NCI-H1930 (cell line): Measurements from ENCODE around the gene OS9.
A peak's percentile ranks its signal among the peaks of the same experiment; 100 is the strongest.

Experiments used
- DNase-seq, 2 experiments: peaks; one replicate each; lab custom pipeline; 2025; lab: John Stamatoyannopoulos, UW

Gene OS9

DNA sequence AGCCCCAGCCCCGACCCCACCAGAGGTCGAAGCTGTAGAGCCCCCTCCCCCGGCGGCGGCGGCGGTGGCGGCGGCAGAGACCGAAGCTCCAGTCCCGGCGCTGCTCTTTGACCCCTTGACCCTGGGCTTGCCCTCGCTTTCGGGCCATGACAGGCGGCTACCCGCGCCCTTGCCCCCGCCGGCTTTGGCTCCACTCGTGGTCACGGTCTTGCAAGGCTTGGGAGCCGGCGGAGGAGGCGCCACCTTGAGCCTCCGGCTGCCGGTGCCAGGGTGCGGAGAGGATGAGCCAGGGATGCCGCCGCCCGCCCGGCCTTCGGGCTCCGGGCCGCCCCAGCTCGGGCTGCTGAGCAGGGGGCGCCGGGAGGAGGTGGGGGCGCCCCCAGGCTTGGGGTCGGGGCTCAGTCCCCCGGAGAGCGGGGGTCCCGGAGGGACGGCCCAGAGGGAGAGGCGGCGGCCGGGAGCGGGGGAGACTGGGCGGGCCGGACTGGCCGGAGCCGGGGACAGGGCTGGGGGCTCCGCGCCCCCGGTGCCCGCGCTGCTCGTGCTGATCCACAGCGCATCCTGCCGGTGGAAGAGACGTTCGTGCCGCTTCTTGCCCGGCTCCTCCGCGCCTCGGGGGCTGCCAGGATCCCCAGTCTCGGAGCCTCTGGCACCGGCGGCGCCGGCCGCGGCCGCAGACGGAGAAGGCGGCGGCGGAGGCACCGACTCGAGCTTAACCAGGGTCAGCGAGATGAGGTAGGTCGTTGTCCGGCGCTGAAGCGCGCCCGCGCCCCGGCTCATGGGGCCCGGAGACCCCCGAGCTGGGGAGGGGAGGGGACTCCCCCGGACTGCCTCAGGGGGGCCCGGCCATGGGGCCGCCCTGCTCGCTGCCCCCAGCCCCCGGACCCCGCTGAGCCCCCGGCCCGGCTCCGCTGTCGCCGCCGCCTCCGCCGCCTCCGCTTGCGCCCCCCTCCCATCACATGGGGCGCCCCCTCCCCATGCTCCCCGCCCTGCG, 43.8 kb downstream of the OS9 start:
- DNase-seq, result peak in 1 of 2 experiments; percentile 53

DNA sequence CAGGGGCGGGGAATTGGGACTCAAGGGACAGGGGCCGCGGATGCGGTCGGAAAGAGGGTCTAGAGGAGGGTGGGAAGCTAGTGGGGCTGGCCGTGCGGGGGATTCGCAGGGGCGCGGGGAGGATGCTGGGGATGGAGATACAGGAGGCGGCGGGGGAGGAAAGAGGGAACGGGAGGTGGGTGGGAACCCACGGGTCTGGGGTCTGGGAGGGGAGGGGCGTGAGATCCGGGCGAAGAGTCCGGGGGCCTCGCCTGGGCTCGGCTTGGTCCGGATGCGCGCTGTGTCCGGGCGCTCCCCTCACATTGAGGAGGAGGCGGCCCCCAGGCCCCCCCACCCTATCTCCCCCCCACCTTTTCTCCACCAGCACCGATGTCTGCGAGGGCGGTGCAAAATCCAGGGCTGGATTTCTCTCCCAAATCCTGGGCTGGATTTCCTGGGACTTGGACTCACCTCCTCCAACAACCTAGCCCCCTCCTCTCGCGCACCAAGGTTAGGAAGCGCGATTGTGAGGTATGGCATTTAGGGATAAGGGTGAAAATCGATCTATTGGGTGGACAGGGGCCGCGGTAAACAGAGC, 44.8 kb downstream of the OS9 start, which contains the start of gene AGAP2:
TSS of gene AGAP2 (minus strand) at position 82 of the 577 bp plus-strand sequence. CDS start 496 bp downstream, outside the sequence.
- DNase-seq, result peak; percentile 41 to 76

DNA sequence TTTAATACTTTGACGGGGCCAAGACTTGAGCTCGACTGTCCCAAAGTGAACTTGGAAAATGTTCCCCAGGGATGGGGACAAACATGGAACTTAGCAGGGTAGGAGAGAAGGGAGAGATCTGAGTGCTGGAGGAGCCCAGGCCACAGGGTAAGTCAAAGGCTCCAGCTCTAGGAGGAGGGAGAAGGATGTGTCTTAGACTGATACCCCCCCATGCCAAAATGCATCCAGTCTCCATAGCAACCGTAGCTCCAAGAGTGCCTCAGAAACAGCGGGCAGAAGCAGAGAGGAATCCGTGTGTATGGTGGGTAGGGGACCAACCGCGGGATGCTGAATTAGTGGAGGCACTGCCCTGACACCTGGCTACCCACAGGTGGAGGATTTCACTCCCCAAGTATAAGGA, 45.5 kb downstream of the OS9 start:
- no peak for DNase-seq

DNA sequence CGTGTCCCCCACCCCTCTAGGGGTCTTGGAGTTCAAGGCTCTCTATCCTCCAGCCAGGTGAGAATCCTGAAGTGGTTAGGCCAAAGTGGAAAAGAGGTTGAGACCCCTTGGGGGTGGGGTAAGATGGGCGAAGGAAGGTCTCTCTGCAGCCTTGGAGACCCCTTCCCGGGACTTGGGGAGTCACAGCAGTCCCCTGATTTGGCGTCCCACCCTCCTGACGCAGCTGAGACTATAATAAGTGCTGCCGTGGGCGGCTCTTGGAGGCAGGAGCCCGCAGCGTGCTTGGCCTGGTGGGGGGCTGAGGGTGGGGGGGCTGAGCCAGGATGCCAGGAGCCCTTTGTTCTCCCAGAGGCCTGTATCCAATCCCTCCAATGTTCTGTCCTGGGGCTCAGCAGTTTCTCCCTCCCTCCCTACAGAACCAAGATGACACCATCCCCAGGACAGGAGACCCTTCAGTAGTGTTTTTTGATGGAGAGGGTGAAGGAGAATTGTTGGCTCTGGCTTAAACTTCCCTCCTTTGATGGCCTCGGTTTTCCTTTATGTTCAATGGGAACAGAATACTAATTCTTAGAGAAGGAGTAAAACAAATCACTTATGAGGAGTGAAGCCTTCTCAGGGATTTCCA, 46.1 kb downstream of the OS9 start:
- DNase-seq, result no peak

DNA sequence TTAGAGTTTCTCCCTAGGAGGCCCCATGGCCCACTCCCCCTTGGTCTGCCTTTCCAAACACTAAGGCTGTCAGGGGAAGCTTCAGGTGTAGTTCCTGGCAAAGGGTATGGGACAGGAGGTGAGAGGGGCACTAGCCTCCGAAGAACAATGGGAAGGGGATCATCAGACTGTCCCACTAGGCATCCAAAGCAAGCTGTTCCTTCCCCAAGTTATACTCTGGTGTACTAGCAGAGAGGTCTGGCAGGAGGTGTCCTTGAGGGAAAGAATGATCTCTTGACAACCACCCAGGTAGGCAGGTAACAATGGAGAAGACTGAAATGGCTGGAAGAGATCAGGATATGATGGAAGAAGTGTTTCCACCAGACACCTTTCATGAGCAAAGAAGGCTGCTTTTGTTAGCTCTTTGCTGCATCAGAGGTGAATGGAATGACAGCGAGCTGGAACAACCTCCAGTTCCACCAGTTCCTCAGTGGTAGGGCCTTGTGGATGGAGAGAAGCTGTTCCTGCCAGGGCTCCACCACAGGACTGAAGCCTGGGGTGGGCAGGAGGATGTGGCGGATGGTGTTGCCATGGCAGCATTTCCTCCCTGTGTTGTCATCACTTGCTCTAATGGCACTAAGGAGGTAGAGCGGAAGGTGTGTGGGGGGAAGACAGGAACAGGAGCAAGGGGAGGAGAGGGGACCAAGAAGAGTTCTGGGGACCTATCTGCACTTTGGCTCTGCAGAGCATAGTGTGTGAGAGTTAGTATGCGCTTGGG, 46.9 kb downstream of the OS9 start:
- no peak for DNase-seq

DNA sequence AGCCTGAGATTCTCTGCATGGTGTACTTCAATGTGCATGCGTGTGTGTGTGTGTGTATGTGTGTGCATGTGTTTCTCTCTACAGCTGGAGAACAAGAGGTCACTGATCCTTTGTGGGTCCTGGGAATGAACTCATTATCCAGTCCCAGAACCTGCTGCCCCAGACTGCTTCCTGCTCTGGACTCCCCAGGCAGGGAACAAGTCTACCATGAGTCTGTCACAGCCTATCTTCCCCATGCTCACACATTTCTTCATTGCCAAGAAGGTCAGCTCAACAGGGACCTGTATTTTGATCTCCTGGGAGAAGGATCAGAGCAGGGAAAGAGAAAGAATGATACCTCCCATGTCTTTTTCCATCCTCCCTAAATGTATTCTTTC, 47.5 kb downstream of the OS9 start:
- DNase-seq, result no peak

DNA sequence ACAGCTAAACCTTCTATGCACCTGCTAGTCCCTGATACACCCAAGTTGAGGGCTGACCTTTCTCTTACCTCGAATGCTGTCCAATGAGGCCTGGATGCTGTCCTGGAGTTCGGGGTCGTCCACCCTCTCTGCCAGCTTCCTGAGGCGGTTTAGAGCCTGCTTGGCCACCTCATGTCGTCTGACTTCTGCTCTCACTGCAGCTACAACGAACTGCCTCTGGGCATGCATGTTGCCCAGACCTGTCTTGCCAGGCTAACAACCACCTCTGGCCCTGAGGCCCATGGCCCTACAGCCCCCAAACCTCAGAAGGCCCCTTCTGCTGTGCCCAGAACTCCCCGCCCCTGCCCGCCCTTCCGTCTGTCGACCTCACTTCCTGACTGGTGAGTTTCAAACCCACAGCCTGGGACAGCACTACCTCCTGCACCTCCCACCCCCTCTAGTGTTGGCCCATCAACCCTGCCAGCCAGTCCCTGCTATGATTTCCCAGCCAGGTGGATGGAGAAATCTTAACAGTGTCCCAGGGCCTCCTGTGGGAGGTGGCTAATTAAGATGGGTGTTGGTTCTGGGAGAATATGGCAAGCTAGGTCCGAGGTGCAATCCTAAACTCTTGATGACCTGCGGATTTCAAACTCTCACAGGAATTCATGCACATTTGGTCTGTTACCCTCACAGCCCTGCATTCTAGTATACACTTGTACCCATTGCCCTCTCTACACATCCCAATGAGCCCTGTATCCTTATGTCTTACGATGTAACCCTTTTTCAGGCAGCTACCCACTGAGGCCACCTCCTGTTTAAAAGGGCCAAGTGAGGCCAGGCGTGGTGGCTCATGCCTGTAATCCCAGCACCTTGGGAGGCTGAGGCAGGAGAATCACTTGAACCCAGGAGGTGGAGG, 48.2 kb downstream of the OS9 start:
- DNase-seq, result no peak

DNA sequence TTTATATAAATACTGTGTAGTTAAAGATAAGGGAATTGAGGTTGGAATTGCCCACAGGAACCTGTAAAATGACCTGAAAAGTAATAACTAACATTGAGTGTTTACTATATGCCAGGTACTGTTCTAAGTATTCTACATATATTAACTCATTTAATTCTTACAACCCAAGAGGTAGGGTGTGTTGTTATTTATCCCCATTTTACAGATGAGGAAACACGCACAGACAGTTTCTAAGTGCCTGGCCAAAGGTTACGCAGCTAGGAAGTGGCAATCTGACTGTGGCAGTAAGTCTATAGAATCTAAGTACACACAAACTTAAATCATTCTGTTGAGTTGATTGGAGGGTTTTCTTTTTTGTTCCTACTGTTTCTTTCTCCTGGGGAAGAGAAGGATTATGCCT, 49.8 kb downstream of the OS9 start:
- no peak for DNase-seq

DNA sequence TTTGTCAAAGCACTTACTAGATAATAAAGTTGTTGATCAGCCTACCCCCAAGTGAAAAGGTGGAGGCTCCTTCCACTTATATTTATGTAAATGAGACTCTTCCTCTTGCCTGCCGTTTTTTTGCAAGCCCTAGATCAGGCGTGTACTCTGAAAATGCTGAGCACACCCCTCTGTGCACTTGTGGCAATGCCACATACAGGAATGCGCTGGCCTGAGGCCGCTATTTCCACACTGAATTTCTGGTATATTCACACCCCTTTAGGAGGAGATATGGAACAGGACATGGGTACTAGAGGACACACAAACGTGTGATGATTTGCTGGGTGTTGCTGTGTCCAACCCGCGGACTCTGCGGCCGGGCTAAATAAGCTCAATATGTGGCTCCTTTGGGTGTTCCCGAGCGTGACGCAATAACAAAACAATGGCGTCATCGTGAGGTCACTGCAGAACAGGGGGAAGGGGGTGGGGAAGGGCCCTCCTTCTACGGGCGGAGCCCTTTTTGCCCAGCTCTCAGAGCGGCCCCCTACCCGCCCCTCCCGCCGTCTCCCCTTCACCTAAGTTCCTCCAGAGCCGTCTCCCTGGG, 50.4 kb downstream of the OS9 start:
- DNase-seq, result peak; percentile 76 to 86

DNA sequence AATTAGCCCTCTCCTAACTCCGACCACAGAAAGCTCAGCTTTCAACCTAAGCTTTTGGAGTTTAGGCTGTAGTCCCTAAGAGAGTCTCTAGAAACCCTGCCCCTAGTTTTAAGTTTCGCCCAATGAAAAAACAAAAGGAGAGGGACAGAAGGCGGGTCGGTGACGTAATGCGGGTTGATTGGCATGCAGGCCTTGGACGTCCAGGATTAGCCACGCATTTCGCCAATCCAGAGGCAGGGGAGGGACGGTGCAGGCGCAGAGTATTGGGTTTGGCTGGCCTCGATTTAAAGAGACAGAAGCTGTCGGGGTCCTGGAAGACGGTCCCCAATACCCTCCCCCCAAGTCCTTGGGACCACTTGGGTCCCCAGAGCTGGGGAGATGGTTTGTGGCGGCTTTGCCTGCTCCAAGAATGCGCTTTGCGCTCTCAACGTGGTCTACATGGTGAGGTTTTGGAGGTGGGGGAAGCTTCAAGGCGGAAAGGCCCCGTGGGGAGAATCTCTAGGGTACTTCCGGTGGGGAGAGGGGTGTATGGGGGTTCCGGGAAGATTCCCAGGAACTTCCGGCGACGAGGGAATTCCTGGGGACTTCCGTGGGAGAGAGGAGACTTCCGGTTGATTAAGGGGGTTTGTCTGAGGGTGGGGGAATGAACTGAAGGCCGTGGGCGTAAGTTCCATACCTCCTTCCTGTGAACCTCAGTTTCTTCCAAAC, 51.0 kb downstream of the OS9 start, which contains the start of gene TSPAN31:
TSS of gene TSPAN31 (plus strand) at position 263 of the 708 bp plus-strand sequence. CDS start at position 379, 116 bp downstream.
- peak; percentile 94 to 96 for DNase-seq

DNA sequence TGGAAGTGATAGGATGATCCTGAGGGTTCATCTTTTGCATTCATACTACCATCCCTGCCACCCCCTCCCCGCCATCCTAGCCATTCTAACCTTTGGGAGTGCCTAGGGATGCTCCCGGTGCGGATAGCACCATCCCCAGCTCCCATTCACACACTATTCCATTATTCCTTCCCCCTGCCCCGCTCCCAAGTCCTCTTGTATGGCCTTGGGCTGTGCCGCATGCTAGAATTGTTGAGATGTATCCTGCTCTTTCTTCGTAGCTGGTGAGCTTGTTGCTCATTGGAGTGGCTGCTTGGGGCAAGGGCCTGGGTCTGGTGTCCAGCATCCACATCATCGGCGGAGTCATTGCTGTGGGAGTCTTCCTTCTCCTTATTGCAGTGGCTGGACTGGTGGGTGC, 51.6 kb downstream of the OS9 start:
- no peak for DNase-seq

DNA sequence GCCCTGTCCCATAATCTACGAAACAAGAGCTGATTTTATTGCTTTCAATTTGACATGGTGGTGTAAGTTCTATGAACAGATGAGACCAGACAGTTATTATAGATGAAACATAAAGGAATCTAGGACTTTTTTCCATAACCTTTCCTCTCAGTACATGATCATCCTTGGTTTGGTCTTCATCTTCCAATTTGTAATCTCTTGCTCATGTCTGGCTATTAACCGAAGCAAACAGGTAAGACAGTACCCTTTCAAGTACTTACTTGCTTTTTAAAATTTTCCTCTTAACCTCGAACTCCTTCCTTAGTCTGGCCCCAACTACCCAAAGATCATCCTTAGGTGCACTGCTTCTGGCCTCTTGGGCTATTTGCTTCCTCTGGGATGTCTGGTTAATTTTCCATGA, 52.1 kb downstream of the OS9 start:
- DNase-seq, result no peak

DNA sequence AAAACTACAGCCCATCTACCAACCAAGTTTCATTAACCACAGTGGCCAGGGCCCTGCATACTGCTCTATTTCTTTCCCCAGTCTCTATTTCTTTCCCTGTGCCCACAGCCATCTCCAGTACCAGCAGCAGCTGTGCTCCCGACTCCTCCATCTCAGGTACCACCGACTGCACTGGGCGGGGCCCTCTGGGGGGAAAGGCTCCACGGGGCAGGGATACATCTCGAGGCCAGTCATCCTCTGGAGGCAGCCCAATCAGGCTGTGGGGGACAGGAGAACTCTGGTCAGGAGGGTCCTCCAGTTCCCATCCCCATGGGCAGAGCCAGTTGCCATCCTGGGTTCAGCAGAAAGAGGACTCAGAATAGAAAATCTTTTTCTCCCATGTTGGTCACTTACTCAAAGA, 55.1 kb downstream of the OS9 start:
- no peak for DNase-seq

DNA sequence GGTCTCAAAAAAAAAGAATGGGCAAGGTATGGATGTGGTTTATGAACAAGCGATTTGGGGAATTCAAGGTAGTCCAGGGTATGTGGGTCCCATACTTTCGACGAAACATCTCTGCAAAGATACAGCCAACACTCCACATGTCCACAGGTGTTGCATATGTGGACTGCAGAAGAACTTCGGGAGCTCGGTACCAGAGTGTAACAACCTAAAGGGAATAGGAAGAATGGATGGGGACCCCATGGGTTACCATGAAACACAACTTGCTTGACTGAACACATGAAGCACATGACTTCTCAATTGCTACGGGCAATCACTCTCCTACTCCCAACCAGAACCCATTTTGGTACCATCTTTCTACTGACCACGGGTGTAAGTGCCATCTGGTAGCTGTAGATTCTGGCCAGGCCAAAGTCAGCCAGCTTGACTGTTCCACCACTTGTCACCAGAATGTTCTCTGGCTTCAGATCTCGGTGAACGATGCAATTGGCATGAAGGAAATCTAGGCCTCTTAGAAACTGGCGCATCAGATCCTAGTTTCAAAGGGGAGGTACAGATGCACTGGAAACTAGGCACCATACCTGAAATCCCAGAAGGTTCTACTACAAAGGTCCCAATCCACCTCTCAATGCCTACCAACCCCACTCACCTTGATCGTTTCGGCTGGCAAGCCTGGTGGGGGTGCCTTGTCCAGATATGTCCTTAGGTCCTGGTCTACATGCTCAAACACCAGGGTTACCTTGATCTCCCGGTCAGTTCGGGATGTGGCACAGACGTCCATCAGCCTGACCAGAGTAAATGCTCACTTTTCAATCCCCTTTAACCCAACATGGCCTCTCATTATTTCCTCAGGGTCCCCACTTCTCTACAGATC, 56.9 kb downstream of the OS9 start:
- no peak for DNase-seq

DNA sequence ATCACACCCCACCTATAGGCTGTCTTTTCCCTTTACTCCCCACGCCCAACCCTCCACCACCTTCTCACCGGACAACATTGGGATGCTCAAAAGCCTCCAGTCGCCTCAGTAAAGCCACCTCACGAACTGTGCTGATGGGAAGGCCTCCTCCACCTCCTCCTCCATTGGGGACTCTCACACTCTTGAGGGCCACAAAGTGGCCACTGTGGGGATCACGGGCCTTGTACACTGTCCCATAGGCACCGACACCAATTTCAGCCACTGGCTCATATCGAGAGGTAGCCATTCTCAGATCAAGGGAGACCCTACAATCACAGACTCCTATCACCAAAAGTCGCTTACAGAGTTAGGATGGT, 57.5 kb downstream of the OS9 start:
- no peak for DNase-seq

DNA sequence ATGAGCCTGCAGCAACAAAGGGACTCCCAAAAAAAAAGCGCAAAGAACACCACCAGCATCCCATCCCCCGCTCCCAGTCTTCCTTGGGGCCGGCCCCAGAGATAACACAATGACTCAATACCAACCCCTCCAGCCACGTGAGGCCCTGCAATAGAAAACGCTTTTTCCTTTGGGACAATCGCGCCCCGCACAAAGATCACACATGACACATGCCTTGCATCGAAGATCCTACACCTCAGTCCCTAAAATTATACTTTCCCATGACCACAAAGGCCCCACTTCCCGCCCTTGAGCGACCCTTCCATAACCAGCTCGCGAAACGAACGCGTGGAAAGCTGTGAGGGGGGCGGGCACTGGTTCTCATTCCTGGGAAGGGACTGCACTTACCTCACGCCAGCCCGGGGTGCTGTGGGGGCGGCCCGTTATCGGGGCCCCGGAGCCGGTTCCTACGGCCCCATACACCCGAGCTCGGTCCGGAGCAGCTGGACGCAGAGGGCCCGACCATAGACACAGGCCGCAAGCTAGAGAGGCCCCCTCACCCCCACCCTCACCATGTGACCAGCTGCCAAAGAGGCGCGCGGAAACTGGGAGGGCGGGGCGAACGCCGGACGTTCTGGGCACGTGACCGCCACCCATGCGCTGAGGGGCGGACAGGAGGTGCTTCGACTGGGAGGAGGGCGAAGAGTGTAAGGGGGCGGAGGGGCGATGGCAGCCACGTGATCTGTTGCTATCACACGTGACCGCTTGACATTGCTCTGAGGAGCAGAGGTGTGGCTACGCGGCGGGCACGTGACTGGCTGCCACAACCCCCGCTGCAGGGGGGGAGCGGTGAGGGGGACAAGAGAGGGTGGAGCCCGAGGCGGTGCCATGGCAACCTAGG, 58.1 kb downstream of the OS9 start, which contains the start of gene CDK4:
TSS of gene CDK4 (minus strand) at position 523 of the 880 bp plus-strand sequence. CDS start 593 bp downstream, outside the sequence.
- DNase-seq, result peak; percentile 98 to 99

DNA sequence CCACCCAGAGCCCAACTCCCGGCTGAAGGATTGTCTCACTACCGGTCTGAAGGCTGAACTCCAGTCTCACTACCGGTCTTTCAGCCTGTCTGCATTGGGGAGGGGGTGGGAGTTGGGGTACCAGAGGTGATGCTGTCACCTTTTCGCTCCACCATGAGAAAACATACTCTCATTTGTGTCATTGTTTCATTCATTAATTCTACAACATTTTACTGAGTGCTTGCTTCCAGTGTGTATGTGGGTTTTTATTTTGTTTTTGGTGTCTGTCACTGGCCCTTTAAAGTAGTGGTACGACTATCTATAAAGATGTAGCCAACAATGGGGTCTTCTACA, 58.7 kb downstream of the OS9 start:
- no peak for DNase-seq

DNA sequence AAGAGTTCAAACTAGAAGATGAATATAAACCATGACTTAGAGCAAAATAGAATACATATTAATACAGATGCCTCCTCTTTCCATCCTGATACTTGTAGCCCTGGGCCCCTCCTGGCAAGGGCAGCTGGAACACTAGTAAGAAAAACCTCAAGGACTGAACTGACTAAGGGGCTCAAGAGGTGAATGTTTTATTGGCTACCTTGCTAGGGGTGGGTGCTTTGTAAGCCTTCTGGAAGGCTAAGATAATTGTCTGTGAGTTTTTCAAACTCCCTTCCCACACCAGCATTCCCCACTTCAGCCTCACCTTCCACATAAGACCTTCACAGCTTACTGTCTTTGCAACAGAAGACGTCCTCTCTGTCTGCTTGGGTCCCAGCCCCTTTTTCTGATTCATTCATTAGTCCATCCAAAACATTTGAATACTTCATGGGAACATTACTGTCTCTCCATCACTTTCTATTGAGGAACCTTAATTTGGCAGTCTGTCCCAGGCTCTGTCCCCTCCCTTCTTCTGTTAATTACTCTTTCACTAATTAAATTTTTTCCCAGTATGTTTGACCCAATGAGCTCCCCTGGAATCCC, 59.9 kb downstream of the OS9 start:
- DNase-seq, result no peak
